OCI-LY7 (cell line): ENCODE data around the gene GRID1. TPM values are rescaled to one million over a fixed set of nuclear protein-coding genes. Genes with fewer than 3 reads are reported as not detected.

Experiments
- BruUV-seq: library from RNA; stranded (reverse); fragments of 400-500 nt; replicated peaks from 2 replicates; lab custom pipeline; 2021; lab: Mats Ljungman, UMichigan
- CTCF ChIA-PET: fragments of 300-600 bp; sonication (Branson Sonifier 250); formaldehyde crosslinking; loops from one replicate; lab custom pipeline; 2022; ENCODE audit warnings: antibody characterized with exemption; ENCODE audit not compliant: unreplicated experiment; lab: Charles Lee
- POLR2A ChIA-PET: fragments of 300-600 bp; sonication (Branson Sonifier 250); formaldehyde crosslinking; loops from one replicate; lab custom pipeline; 2022; ENCODE audit warnings: antibody characterized with exemption; lab: Charles Lee
- DNase-seq: peaks from one replicate; pipeline ENCODE4 v3.0.0-alpha.2; 2015; ENCODE audit warnings: low spot score
- H2AFZ ChIP-seq: fragments of 200-600 bp; sonication (generic), shearing (Covaris generic); 2 replicates; pipeline ENCODE4 v1.6.1; 2014; ENCODE audit warnings: mild to moderate bottlenecking, antibody characterized with exemption, low read length, moderate library complexity
- H3K27ac ChIP-seq: fragments of 200-600 bp; sonication (generic); 2 replicates; pipeline ENCODE4 v1.5.1; 2014; ENCODE audit warnings: mixed run types, low read depth, mild to moderate bottlenecking, moderate library complexity, low read length, inconsistent platforms; ENCODE audit not compliant: poor library complexity, severe bottlenecking
- H3K36me3 ChIP-seq: fragments of 200-600 bp; sonication (generic); 2 replicates; pipeline ENCODE4 v1.6.1; 2014; ENCODE audit warnings: mild to moderate bottlenecking, antibody characterized with exemption, low read length, moderate library complexity, mixed read lengths; ENCODE audit not compliant: insufficient read depth
- H3K4me1 ChIP-seq: fragments of 200-600 bp; sonication (generic); 2 replicates; pipeline ENCODE4 v1.5.1; 2014; ENCODE audit warnings: mild to moderate bottlenecking, low read length; ENCODE audit not compliant: insufficient read depth, poor library complexity, severe bottlenecking
- H3K4me2 ChIP-seq: fragments of 200-600 bp; sonication (generic); 2 replicates; pipeline ENCODE4 v1.6.1; 2014; ENCODE audit warnings: mild to moderate bottlenecking, low read length
- H3K4me3 ChIP-seq: fragments of 200-600 bp; sonication (generic); 2 replicates; pipeline ENCODE4 v1.5.1; 2014; ENCODE audit warnings: mild to moderate bottlenecking, low read depth, low read length; ENCODE audit not compliant: poor library complexity, severe bottlenecking
- H3K79me2 ChIP-seq: fragments of 200-600 bp; sonication (generic); 2 replicates; pipeline ENCODE4 v1.6.1; 2016; ENCODE audit warnings: low read depth, mild to moderate bottlenecking, low read length, moderate library complexity, mixed read lengths; ENCODE audit not compliant: insufficient read depth
- H3K9me2 ChIP-seq: fragments of 200-600 bp; sonication (generic); 2 replicates; pipeline ENCODE4 v1.6.1; 2016; ENCODE audit warnings: mild to moderate bottlenecking, low read length, mixed read lengths; ENCODE audit not compliant: insufficient read depth
- H3K9me3 ChIP-seq: fragments of 200-600 bp; sonication (generic); 2 replicates; pipeline ENCODE4 v1.6.1; 2014; ENCODE audit warnings: mild to moderate bottlenecking, mixed run types, low read length, mixed read lengths
- H4K20me1 ChIP-seq: fragments of 200-600 bp; sonication (generic); 2 replicates; pipeline ENCODE4 v1.6.1; 2014; ENCODE audit warnings: mild to moderate bottlenecking, antibody characterized with exemption, low read length, moderate library complexity, mixed read lengths; ENCODE audit not compliant: insufficient read depth
- CTCF ChIP-seq: fragments of 200-600 bp; sonication (generic); conservative IDR thresholded peaks from 2 replicates; pipeline ENCODE4 v1.5.1; 2014; ENCODE audit warnings: mild to moderate bottlenecking, antibody characterized with exemption, low read length, moderate library complexity, mixed read lengths
- EZH2phosphoT487 ChIP-seq: fragments of 200-600 bp; sonication (generic); IDR thresholded peaks from 2 replicates; pipeline ENCODE4 v1.6.1; 2018; ENCODE audit warnings: low read depth, borderline replicate concordance, mild to moderate bottlenecking, mixed run types, antibody characterized with exemption, low read length, moderate library complexity, mixed read lengths
- intact Hi-C: fragments of 100-400 bp; cut with micrococcal nuclease; formaldehyde crosslinking; loops from one replicate; pipeline ENCODE4 v1.10.0; 2022; ENCODE audit not compliant: unreplicated experiment
- total RNA-seq, 2 experiments: library from RNA; depleted of rRNA in 1 of 2; stranded (reverse); fragments of >200 nt in 1 of 2; shearing (Covaris generic) in 1 of 2; gene quantifications; 2 replicates each; pipeline ENCODE4 v1.2.3, GENCODE V29; 2014 to 2022

The GRID1 gene
- total RNA-seq, 2 experiments from 2014 or later = 1.6 to 3.7 TPM

- POLR2A ChIA-PET = no interaction called here
- CTCF ChIA-PET = no interaction called here
- no peaks in the 10 kb centered on the region for H4K20me1 ChIP-seq
- H2AFZ ChIP-seq = no peak overlapping the region
- intact Hi-C loops = no loop called here
- no peaks in the 10 kb centered on the region for H3K4me1 ChIP-seq
- H3K27ac ChIP-seq = no peak overlapping the region
- H3K4me2 ChIP-seq = no peak overlapping the region
- no peaks in the 10 kb centered on the region for H3K79me2 ChIP-seq
- H3K9me3 ChIP-seq = no peaks in the 10 kb centered on the region
- H3K4me3 ChIP-seq = no peak overlapping the region
- no peaks in the 10 kb centered on the region for H3K9me2 ChIP-seq
- DNase-seq = no peak
- TF ChIP-seq CTCF = no peak
- no TSS peak for BruUV-seq
- no peaks in the 10 kb centered on the region for H3K36me3 ChIP-seq
Observed at GRCh38 chr10:86204421-86205305, 161.9 kb downstream of the GRID1 start.

- no peak overlapping the region for H2AFZ ChIP-seq
- ChIA-PET CTCF (no interaction called here), POLR2A (no interaction called here)
- intact Hi-C loops = no loop called here
- no peak overlapping the region for H3K4me3 ChIP-seq
- H4K20me1 ChIP-seq = no peaks in the 10 kb centered on the region
- no peak overlapping the region for H3K27ac ChIP-seq
- BruUV-seq = no TSS peak
- no peaks in the 10 kb centered on the region for H3K4me1 ChIP-seq
- no peaks in the 10 kb centered on the region for H3K9me2 ChIP-seq
- peak; percentile 19 for DNase-seq
- H3K4me2 ChIP-seq = no peak overlapping the region
- no peaks in the 10 kb centered on the region for H3K79me2 ChIP-seq
- H3K9me3 ChIP-seq = no peaks in the 10 kb centered on the region
- no peaks in the 10 kb centered on the region for H3K36me3 ChIP-seq
- TF ChIP-seq EZH2phosphoT487 = no peak
- no peak for TF ChIP-seq CTCF
Observed at GRCh38 chr10:86203162-86203905, 163.3 kb downstream of the GRID1 start.
